Measurements from ENCODE around the gene GAL3ST2.
A peak's percentile ranks its signal among the peaks of the same experiment; 100 is the strongest.
"Not testable (repeated sequence)": the region's sequence is repeated elsewhere in the genome, so short reads cannot be mapped to it uniquely, and the experiment has no call there.

The GAL3ST2 gene

DNA sequence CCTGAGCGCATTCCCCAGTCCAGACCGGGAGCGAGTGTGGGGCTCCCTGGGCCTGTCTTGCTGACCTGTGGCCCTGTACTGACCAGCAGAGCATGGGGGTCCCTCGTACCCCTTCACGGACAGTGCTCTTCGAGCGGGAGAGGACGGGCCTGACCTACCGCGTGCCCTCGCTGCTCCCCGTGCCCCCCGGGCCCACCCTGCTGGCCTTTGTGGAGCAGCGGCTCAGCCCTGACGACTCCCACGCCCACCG lies 37.7 kb downstream of the GAL3ST2 start:
- peak; percentile 21 for DNase-seq (ENCODE audit: low spot score)
- TF ChIP-seq, protein P1, sequence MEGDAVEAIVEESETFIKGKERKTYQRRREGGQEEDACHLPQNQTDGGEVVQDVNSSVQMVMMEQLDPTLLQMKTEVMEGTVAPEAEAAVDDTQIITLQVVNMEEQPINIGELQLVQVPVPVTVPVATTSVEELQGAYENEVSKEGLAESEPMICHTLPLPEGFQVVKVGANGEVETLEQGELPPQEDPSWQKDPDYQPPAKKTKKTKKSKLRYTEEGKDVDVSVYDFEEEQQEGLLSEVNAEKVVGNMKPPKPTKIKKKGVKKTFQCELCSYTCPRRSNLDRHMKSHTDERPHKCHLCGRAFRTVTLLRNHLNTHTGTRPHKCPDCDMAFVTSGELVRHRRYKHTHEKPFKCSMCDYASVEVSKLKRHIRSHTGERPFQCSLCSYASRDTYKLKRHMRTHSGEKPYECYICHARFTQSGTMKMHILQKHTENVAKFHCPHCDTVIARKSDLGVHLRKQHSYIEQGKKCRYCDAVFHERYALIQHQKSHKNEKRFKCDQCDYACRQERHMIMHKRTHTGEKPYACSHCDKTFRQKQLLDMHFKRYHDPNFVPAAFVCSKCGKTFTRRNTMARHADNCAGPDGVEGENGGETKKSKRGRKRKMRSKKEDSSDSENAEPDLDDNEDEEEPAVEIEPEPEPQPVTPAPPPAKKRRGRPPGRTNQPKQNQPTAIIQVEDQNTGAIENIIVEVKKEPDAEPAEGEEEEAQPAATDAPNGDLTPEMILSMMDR (IDR thresholded peaks at IDR 0.05; ENCODE audit: extremely low read depth, insufficient read depth, missing control alignments) = no peak
- in situ Hi-C loops (cut with MboI; ENCODE audit: low pct_unique_long_range_greater_than_20kb, low sequenced_read_pairs, unreplicated experiment) = no loop called here

DNA sequence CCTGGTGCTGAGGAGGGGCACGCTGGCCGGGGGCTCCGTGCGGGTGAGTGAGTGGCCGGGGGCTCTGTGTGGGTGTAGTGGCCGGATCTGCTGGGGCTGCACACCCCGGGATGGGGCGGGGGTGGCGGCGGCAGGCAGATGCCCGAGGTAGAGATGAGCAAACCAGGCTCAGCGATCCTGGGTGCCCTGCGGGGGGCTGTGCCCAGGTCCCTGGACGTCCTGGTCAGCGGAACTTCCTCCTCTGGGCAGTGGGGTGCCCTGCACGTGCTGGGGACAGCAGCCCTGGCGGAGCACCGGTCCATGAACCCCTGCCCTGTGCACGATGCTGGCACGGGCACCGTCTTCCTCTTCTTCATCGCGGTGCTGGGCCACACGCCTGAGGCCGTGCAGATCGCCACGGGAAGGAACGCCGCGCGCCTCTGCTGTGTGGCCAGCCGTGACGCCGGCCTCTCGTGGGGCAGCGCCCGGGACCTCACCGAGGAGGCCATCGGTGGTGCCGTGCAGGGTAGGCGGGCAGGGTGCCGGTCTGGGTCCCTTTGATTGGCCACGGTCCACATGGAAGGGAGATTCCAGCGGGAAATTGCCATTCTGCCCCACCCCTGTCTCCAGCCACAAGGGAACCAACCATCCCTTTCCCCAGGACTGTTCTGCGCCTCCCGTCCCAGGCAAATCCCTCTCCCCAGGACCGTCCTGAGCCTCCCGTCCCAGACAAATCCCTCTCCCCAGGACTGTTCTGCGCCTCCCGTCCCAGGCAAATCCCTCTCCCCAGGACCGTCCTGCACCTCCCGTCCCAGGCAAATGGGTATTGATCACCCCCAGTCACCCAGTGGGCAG lies 38.2 kb downstream of the GAL3ST2 start:
- DNase-seq (ENCODE audit: low spot score) = peak; percentile 21
- in situ Hi-C loops (cut with MboI; ENCODE audit: low pct_unique_long_range_greater_than_20kb, low sequenced_read_pairs, unreplicated experiment) = no loop called here
- TF ChIP-seq, protein P1 (IDR thresholded peaks at IDR 0.05; ENCODE audit: extremely low read depth, insufficient read depth, missing control alignments) = no peak

DNA sequence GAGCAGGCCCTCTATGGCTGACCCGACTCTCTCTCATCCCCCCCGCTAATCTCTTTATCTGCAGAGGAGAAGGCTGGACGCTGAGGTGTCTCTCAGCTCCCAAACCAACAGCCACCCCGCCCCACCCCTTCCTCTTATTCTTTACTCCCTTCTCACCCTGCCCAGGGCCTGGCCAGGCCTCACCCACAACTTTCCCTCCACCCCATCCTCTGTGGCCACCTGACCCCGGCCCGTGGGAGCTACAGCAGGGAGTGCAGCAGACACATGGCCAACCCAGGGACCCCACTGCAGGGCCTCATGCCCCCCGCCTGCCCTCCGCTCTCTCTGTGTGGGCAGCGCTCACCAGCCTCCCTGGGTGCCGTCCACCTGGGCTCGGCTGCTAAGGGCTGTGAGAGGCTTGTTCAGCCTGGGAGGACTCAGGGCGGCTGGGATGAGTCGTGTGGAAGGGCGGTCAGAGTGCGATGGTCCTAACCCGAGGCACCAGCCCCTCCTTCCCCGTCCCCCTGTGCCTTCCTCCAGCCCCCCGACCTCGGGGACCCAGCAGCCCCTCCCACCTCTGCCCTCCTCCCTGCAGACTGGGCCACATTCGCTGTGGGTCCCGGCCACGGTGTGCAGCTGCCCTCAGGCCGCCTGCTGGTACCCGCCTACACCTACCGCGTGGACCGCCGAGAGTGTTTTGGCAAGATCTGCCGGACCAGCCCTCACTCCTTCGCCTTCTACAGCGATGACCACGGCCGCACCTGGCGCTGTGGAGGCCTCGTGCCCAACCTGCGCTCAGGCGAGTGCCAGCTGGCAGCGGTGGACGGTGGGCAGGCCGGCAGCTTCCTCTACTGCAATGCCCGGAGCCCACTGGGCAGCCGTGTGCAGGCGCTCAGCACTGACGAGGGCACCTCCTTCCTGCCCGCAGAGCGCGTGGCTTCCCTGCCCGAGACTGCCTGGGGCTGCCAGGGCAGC lies 39.1 kb downstream of the GAL3ST2 start:
- in situ Hi-C loops (cut with MboI; ENCODE audit: low pct_unique_long_range_greater_than_20kb, low sequenced_read_pairs, unreplicated experiment) = no loop called here
- TF ChIP-seq, protein P1 (IDR thresholded peaks at IDR 0.05; ENCODE audit: extremely low read depth, insufficient read depth, missing control alignments) = no peak
- peak; percentile 30 for DNase-seq (ENCODE audit: low spot score)

DNA sequence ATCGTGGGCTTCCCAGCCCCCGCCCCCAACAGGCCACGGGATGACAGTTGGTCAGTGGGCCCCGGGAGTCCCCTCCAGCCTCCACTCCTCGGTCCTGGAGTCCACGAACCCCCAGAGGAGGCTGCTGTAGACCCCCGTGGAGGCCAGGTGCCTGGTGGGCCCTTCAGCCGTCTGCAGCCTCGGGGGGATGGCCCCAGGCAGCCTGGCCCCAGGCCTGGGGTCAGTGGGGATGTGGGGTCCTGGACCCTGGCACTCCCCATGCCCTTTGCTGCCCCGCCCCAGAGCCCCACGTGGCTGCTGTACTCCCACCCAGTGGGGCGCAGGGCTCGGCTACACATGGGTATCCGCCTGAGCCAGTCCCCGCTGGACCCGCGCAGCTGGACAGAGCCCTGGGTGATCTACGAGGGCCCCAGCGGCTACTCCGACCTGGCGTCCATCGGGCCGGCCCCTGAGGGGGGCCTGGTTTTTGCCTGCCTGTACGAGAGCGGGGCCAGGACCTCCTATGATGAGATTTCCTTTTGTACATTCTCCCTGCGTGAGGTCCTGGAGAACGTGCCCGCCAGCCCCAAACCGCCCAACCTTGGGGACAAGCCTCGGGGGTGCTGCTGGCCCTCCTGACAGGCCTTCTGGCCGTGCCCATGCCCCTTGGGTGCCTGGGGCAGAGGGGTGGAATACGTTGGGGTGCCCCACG lies 40.0 kb downstream of the GAL3ST2 start:
- in situ Hi-C loops (cut with MboI; ENCODE audit: low pct_unique_long_range_greater_than_20kb, low sequenced_read_pairs, unreplicated experiment) = no loop called here
- peak; percentile 19 for DNase-seq (ENCODE audit: low spot score)
- TF ChIP-seq, protein P1 (IDR thresholded peaks at IDR 0.05; ENCODE audit: extremely low read depth, insufficient read depth, missing control alignments) = no peak

DNA sequence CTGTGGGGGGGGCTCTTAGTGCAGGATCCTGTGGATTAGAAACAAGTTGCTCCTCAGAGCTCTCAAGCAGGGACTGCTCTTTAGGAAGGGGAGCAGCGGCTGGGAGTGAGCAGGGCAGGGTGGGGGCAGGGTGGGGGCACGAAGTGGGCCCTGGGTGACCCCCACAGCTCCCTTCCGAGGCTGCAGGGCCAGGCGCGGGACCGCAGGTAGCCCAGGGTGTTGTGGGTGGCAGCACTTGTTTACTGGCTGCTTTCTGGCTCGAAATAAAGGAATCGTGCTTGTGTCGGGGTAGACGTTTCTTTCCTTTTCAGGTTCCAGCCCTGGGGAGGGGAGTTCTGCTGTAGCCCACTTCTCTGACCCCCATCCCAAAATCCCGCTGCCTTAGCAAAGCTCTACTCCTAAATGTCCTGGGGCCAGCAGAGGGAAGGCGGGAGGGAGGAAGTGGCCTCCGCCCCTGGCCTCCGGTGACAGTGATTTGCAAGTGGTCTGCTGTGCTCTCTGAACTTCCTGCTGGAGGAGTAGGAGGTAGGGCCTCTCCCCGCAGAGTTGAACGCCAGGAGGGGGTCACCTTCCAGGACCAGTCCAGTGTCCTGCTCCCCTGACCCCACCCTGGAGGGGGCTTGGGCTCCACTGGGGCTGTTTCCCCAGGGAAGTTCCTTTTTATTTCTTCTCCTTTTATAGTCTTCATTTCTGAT lies 40.7 kb downstream of the GAL3ST2 start:
- in situ Hi-C loops (cut with MboI; ENCODE audit: low pct_unique_long_range_greater_than_20kb, low sequenced_read_pairs, unreplicated experiment) = no loop called here
- peak; percentile 51 for DNase-seq (ENCODE audit: low spot score)
- TF ChIP-seq, protein P1 (IDR thresholded peaks at IDR 0.05; ENCODE audit: extremely low read depth, insufficient read depth, missing control alignments) = no peak

DNA sequence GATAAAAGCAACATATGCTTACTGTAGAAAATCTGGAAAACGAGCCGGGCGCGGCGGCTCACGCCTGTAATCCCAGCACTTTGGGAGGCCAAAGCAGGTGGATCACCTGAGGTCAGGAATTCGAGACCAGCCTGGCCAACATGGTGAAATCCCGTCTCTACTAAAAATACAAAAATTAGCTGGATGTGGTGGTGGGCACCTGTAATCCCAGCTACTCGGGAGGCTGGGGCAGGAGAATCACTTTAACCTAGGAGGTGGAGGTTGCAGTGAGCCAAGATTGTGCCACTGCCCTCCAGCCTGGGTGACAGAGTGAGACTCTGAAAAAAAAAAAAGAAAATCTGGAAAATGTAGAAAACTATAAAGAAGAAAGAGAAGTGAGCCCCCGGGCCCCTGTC lies 41.2 kb downstream of the GAL3ST2 start:
- in situ Hi-C loops (cut with MboI; ENCODE audit: low pct_unique_long_range_greater_than_20kb, low sequenced_read_pairs, unreplicated experiment); DNase-seq (ENCODE audit: low spot score): not testable (repeated sequence)

Data from GM13977 (cell line).